ENCODE measurements around the gene SLC16A3. TPM values are rescaled to one million over a fixed set of nuclear protein-coding genes. Genes with fewer than 3 reads are reported as not detected.

The SLC16A3 gene
- total and polyA plus RNA-seq, 2 experiments from 2014 or later = 3.5 to 10.6 TPM

DNA sequence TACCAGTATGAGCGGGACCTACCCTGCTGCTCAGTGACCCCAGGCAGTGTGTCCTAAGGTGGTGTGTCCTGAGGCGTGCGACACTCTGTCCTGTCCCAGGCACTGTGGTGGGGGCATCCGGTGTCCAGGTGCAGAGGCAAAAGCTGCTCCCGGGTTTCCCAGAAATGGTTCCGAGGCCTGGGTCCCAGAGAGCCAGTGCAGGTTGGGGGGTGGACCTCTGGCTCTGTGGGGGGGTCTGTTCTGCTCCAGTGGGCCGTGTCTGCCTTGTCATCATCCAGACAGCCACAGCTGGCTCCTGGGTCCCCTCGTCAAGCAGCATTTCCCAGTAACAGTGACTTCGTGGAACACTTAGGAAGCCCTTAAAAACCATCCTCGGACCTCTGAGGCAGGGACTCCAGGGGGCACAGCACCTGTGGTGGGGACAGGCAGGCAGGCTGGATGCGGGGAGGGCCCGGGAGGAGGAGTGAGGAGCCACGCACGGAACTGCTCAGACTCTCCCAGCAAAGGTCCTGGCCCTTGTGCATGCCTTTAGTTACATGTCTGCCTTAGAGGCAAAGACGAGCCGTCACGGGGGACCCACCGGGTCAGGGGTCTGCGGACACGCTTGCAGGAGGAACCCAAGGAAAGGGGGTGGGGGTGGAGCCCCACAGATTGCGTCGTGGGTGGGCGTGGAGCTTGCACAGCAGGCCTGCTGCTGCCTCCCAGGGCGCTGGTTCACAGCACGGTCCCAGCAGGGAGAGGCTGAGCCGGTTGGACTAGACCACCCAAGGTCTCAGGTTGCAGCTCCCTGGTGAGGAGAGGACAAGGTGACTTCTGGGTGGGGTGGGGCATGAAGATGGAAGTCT, 5.6 kb downstream of the SLC16A3 start:
- H3K4me3 ChIP-seq = no peak overlapping the region
- DNase-seq (ENCODE audit: low spot score) = no peak

More for the DNA sequence above, 5.6 kb downstream of the SLC16A3 start:
- peaks cover 8% of the 10 kb centered on the region; the same call in 2 of the 3 replicates for H3K4me1 Mint-ChIP-seq
- no peak overlapping the region for H3K27ac ChIP-seq (ENCODE audit: low read depth)
- H3K79me2 ChIP-seq (replicated peaks; ENCODE audit: insufficient read depth) = no peaks in the 10 kb centered on the region
- no peaks in the 10 kb centered on the region for H3K9me2 ChIP-seq (ENCODE audit: insufficient read depth)
- H3K36me3 ChIP-seq (ENCODE audit: insufficient read depth) = no peaks in the 10 kb centered on the region
- peaks cover 26% of the 10 kb centered on the region for H3K27me3 Mint-ChIP-seq (ENCODE audit: insufficient read depth, low read depth, poor library complexity)
- H3K4me1 ChIP-seq (ENCODE audit: insufficient read depth) = no peaks in the 10 kb centered on the region; the same call in 1 of the 2 replicates
- H3F3A ChIP-seq (replicated peaks; ENCODE audit: low read depth) = peaks cover 2% of the 10 kb centered on the region; the same call in 1 of the 2 replicates
- no peak overlapping the region for H3K27ac Mint-ChIP-seq
- H3K4me3 Mint-ChIP-seq = no peak overlapping the region
- peaks cover 24% of the 10 kb centered on the region for H3K27me3 ChIP-seq (ENCODE audit: insufficient read depth)
- TF ChIP-seq POLR2AphosphoS5 (IDR thresholded peaks at IDR 0.05; ENCODE audit: low read depth) (no peak), STAT1 (IDR thresholded peaks at IDR 0.05; ENCODE audit: unreplicated experiment) (no peak), ZNF331 (CRISPR knock-in tag; IDR thresholded peaks at IDR 0.05; ENCODE audit: low read depth) (no peak), EZH2 (IDR thresholded peaks at IDR 0.05; ENCODE audit: low read depth, unreplicated experiment) (no peak), CREB1 (CRISPR knock-in tag; IDR thresholded peaks at IDR 0.05; ENCODE audit: low read depth) (no peak), NANOG (IDR thresholded peaks at IDR 0.05; ENCODE audit: borderline replicate concordance) (no peak), JUNB (IDR thresholded peaks at IDR 0.05; ENCODE audit: unreplicated experiment) (no peak), EZH2phosphoT487 (IDR thresholded peaks at IDR 0.05; ENCODE audit: unreplicated experiment) (no peak), ZNF114 (CRISPR knock-in tag; IDR thresholded peaks at IDR 0.05) (no peak)
- TF ChIP-seq, protein P1, sequence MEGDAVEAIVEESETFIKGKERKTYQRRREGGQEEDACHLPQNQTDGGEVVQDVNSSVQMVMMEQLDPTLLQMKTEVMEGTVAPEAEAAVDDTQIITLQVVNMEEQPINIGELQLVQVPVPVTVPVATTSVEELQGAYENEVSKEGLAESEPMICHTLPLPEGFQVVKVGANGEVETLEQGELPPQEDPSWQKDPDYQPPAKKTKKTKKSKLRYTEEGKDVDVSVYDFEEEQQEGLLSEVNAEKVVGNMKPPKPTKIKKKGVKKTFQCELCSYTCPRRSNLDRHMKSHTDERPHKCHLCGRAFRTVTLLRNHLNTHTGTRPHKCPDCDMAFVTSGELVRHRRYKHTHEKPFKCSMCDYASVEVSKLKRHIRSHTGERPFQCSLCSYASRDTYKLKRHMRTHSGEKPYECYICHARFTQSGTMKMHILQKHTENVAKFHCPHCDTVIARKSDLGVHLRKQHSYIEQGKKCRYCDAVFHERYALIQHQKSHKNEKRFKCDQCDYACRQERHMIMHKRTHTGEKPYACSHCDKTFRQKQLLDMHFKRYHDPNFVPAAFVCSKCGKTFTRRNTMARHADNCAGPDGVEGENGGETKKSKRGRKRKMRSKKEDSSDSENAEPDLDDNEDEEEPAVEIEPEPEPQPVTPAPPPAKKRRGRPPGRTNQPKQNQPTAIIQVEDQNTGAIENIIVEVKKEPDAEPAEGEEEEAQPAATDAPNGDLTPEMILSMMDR (conservative IDR thresholded peaks at IDR 0.05; ENCODE audit: low read depth in 2 of 2) = no peak
- TF ChIP-seq, protein P2, sequence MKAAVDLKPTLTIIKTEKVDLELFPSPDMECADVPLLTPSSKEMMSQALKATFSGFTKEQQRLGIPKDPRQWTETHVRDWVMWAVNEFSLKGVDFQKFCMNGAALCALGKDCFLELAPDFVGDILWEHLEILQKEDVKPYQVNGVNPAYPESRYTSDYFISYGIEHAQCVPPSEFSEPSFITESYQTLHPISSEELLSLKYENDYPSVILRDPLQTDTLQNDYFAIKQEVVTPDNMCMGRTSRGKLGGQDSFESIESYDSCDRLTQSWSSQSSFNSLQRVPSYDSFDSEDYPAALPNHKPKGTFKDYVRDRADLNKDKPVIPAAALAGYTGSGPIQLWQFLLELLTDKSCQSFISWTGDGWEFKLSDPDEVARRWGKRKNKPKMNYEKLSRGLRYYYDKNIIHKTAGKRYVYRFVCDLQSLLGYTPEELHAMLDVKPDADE (IDR thresholded peaks at IDR 0.05) = no peak
- TF ChIP-seq, protein P3, sequence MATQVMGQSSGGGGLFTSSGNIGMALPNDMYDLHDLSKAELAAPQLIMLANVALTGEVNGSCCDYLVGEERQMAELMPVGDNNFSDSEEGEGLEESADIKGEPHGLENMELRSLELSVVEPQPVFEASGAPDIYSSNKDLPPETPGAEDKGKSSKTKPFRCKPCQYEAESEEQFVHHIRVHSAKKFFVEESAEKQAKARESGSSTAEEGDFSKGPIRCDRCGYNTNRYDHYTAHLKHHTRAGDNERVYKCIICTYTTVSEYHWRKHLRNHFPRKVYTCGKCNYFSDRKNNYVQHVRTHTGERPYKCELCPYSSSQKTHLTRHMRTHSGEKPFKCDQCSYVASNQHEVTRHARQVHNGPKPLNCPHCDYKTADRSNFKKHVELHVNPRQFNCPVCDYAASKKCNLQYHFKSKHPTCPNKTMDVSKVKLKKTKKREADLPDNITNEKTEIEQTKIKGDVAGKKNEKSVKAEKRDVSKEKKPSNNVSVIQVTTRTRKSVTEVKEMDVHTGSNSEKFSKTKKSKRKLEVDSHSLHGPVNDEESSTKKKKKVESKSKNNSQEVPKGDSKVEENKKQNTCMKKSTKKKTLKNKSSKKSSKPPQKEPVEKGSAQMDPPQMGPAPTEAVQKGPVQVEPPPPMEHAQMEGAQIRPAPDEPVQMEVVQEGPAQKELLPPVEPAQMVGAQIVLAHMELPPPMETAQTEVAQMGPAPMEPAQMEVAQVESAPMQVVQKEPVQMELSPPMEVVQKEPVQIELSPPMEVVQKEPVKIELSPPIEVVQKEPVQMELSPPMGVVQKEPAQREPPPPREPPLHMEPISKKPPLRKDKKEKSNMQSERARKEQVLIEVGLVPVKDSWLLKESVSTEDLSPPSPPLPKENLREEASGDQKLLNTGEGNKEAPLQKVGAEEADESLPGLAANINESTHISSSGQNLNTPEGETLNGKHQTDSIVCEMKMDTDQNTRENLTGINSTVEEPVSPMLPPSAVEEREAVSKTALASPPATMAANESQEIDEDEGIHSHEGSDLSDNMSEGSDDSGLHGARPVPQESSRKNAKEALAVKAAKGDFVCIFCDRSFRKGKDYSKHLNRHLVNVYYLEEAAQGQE (IDR thresholded peaks at IDR 0.05; ENCODE audit: unreplicated experiment) = no peak
- TF ChIP-seq, protein P4, sequence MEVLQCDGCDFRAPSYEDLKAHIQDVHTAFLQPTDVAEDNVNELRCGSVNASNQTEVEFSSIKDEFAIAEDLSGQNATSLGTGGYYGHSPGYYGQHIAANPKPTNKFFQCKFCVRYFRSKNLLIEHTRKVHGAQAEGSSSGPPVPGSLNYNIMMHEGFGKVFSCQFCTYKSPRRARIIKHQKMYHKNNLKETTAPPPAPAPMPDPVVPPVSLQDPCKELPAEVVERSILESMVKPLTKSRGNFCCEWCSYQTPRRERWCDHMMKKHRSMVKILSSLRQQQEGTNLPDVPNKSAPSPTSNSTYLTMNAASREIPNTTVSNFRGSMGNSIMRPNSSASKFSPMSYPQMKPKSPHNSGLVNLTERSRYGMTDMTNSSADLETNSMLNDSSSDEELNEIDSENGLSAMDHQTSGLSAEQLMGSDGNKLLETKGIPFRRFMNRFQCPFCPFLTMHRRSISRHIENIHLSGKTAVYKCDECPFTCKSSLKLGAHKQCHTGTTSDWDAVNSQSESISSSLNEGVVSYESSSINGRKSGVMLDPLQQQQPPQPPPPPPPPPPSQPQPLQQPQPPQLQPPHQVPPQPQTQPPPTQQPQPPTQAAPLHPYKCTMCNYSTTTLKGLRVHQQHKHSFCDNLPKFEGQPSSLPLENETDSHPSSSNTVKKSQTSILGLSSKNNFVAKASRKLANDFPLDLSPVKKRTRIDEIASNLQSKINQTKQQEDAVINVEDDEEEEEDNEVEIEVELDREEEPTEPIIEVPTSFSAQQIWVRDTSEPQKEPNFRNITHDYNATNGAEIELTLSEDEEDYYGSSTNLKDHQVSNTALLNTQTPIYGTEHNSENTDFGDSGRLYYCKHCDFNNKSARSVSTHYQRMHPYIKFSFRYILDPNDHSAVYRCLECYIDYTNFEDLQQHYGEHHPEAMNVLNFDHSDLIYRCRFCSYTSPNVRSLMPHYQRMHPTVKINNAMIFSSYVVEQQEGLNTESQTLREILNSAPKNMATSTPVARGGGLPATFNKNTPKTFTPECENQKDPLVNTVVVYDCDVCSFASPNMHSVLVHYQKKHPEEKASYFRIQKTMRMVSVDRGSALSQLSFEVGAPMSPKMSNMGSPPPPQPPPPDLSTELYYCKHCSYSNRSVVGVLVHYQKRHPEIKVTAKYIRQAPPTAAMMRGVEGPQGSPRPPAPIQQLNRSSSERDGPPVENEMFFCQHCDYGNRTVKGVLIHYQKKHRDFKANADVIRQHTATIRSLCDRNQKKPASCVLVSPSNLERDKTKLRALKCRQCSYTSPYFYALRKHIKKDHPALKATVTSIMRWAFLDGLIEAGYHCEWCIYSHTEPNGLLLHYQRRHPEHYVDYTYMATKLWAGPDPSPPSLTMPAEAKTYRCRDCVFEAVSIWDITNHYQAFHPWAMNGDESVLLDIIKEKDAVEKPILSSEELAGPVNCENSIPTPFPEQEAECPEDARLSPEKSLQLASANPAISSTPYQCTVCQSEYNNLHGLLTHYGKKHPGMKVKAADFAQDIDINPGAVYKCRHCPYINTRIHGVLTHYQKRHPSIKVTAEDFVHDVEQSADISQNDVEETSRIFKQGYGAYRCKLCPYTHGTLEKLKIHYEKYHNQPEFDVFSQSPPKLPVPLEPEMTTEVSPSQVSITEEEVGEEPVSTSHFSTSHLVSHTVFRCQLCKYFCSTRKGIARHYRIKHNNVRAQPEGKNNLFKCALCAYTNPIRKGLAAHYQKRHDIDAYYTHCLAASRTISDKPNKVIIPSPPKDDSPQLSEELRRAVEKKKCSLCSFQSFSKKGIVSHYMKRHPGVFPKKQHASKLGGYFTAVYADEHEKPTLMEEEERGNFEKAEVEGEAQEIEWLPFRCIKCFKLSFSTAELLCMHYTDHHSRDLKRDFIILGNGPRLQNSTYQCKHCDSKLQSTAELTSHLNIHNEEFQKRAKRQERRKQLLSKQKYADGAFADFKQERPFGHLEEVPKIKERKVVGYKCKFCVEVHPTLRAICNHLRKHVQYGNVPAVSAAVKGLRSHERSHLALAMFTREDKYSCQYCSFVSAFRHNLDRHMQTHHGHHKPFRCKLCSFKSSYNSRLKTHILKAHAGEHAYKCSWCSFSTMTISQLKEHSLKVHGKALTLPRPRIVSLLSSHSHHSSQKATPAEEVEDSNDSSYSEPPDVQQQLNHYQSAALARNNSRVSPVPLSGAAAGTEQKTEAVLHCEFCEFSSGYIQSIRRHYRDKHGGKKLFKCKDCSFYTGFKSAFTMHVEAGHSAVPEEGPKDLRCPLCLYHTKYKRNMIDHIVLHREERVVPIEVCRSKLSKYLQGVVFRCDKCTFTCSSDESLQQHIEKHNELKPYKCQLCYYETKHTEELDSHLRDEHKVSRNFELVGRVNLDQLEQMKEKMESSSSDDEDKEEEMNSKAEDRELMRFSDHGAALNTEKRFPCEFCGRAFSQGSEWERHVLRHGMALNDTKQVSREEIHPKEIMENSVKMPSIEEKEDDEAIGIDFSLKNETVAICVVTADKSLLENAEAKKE (CRISPR knock-in tag; IDR thresholded peaks at IDR 0.05) = no peak
- H3K9me3 Mint-ChIP-seq = no peaks in the 10 kb centered on the region
- H4K20me1 ChIP-seq (replicated peaks; ENCODE audit: insufficient read depth) = no peaks in the 10 kb centered on the region; the same call in 1 of the 2 replicates
- H2AFZ ChIP-seq = no peak overlapping the region
- no peak for ATAC-seq
- no peaks in the 10 kb centered on the region for H3K36me3 Mint-ChIP-seq (ENCODE audit: low read depth)
- no peak overlapping the region for H3K4me2 ChIP-seq

All from GM23338 (cell line).